ENCODE data around the gene PCNX2.

- TF ChIP-seq TAF1 (IDR thresholded peaks at IDR 0.05; ENCODE audit: borderline replicate concordance, insufficient read depth, low read length) (no peak), POLR2AphosphoS5 (IDR thresholded peaks at IDR 0.05; ENCODE audit: low read depth, low read length) (no peak), REST (IDR thresholded peaks at IDR 0.05; ENCODE audit: insufficient read depth in 1 of 2, low read depth in 2 of 2, low read length in 2 of 2) (no peak), SIN3A (IDR thresholded peaks at IDR 0.05; ENCODE audit: borderline replicate concordance, insufficient read depth, low read length) (no peak)
These were observed 351.2 kb downstream of the PCNX2 start for GRCh38 chr1:232944347-232944746.

All from PFSK-1 (cell line).